DMS153 (cell line): ENCODE data around the gene GLRX.

Experiments used
- DNase-seq: peaks from one replicate; lab custom pipeline; 2025; lab: John Stamatoyannopoulos, UW

The GLRX gene

DNA sequence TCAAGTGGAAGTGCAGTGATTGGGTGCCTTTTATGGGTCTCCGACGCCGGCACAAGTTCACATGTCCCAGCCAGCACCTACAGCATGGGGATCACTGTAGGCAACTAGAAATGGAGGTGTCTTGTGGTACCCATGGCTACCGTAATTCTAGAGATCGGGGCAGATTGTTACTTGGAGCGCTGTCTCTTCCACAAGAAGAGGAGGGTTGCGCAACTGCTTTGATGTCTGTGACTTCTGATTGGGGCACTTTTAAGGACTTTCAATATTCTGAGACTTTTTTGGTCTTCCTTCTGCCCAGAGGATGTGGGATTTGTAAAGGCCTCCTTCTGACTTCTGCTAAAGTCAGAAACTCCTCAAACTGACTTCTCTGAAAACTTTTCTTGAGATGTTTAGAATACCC, 41.9 kb downstream of the GLRX start:
- DNase-seq: no peak

DNA sequence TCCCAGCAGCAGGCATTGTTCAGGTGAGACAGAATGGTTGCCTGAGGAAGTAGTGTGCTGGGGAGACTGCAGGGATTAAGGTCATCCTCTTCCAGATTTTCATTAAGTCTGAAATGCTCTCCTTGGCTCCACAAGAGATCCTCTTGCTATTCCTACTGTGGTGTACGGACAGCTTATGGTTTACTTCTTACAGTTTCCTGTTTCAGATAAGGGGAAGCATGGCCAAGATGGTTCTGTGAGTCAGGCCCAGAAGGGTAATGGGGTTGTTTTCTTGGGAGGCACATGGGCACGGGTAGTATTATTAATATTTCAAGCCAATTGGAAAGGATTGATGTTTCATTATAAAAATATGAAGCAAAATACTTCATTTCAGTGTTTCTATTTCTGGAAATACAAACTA, 42.9 kb downstream of the GLRX start:
- no peak for DNase-seq

DNA sequence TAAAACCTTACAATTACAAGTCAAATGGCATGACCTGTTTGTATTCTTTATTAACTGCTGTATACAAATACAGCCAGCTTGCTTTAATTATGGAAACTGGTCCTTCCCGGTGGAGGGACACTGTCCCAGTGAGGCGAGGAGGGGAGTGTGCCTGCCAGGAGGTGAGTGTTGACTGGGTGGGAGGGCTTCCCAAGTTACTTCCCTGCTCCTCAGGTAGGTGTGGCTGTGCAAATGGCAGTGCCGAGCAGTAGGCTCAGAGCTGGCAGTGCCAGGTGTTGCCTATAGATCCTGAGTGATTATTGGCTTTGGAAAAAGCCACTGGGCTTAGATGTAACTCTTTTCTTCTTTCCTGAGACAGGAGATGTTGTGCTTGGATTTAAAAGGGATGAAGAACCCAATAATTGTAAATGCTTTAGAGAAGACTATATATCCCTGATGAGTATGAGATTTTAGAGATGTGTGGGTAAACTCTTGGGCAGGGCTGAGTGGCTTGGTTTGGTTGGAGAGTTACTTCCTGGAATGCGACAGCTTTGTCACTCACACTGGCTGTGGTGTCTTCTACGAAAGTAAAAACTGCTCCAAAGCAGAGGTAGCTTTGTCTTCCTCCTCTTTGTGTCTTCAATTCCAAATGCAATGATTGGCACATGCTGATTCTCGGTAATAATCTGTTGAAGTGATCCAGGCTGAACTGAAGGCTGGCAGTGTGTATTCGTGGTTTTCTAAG, 43.7 kb downstream of the GLRX start:
- no peak for DNase-seq

GRCh38 chr5:95777441-95777840, 45.1 kb downstream of the GLRX start:
- no peak for DNase-seq

DNA sequence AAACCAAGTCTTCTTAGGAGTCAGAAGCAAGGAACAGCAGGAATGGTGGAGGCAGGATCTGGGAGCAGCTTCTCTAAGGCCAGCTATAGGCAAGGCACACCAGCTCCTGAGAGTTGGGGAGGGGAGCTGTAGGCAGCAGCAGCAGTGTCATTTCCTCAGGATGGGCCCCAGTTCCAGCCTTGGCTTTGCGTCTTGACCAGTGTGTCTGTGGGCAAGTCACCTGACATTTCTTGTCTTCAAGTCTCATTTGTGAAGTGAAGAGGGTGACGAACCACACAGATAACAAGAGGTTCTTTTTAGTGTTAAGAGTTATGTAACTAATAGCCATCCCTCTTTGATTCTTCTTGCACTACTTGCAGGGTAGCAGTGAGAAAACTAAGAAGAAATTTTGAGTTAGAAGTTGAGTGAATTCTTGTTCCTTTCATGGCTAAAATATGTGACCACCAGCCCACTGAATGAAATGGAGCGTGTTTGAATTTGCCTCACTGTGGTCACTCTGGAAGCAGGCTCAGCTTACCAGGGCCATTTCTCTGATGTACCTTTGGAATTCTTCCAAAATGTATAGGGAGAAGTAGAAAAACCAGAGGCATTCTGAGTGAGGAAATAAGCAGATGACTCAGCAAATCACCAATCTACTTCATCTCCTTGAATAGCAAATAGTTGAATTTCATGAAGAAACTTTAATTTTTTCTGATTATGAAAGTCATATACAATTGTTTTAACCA, 49.0 kb downstream of the GLRX start:
- DNase-seq: no peak

- DNase-seq: no peak
Observed at GRCh38 chr5:95771892-95772291, 50.6 kb downstream of the GLRX start.

GRCh38 chr5:95770830-95771708, 51.5 kb downstream of the GLRX start:
- DNase-seq: no peak

DNA sequence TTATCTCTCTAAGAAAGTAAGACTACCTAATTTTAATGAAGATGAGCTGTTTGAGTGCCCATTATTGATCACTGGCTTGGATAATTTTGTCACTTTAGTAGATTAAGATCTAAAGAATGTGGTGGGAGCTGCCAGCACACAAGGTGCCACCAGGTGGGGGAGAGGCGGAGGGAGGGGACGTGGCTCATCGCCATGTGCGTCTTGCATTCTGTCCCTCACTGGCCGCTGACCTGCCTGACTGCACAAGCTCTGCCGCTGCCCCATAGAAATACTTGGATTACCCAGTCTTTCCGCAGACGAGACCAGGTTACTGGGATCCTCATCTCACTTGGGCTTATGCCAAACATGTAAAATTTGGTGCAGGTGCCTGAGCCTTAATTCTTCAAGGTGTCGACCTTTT, 53.8 kb downstream of the GLRX start:
- no peak for DNase-seq

DNA sequence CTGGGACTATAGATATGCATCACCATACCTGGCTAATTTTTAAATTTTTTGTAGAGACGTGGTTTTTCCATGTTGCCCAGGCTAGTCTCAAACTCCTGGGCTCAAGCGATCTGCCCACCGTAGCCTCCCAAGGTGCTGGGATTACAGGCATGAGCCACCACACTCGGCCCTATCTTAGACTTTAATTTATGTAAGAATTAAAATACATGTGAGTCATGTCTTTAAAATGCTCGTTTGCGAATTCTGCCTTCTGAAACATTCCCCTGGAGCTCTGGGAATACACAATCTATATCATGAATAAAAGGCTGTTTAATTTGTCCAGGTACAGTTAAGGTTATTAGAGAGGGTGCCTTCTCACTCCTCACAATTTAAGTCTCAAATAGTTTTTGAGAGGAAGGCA, 58.6 kb downstream of the GLRX start:
- no peak for DNase-seq
